Coronary artery (tissue), 2 donors: ENCODE results near the gene SGCB.

Experiments used
- DNase-seq: peaks from one replicate; pipeline ENCODE4 v3.0.0-alpha.2; 2017; ENCODE audit warnings: low spot score
- H3K27ac ChIP-seq, 2 donors: fragments of 200-600 bp; sonication (generic); one replicate each; pipeline ENCODE4 v1.5.1; 2016 to 2019
- H3K4me3 ChIP-seq: fragments of 200-600 bp; sonication (generic); 2 replicates; pipeline ENCODE4 v1.5.1; 2016; ENCODE audit warnings: mild to moderate bottlenecking, moderate library complexity
- CTCF ChIP-seq: fragments of 200-600 bp; sonication (generic); IDR thresholded peaks from one replicate; pipeline ENCODE4 v1.5.1; 2019; ENCODE audit warnings: antibody characterized with exemption

The SGCB gene

GRCh38 chr4:51995647-51996220 lies 42.4 kb downstream of the SGCB start:
- TF ChIP-seq CTCF = no peak

More at GRCh38 chr4:51995647-51996220, 42.4 kb downstream of the SGCB start:
- no peak overlapping the region for H3K4me3 ChIP-seq
- DNase-seq = no peak
- no peak overlapping the region for H3K27ac ChIP-seq
